ENCODE measurements around the gene SCN5A. TPM values are rescaled to one million over a fixed set of nuclear protein-coding genes. Genes with fewer than 3 reads are reported as not detected.
A peak's percentile ranks its signal among the peaks of the same experiment; 100 is the strongest.

The SCN5A gene
- polyA plus RNA-seq, 1 of the 3 experiments (the other 2 are of a cell fraction), result 0.18 TPM

GRCh38 chr3:38519651-38520050, 129.8 kb downstream of the SCN5A start:
- Histone ChIP-seq H3F3A (replicated peaks; ENCODE audit: insufficient read depth) (peaks cover 13% of the 10 kb centered on the region), H2AFZ (ENCODE audit: low read depth) (no peak overlapping the region), H3K4me3 (ENCODE audit: low read depth in 2 of 2, low read length in 1 of 2) (no peak overlapping the region), H3K79me2 (ENCODE audit: insufficient read depth) (no peaks in the 10 kb centered on the region; the same call in 1 of the 2 replicates), H3K36me3 (replicated peaks in 1 of 2; ENCODE audit: control insufficient read depth in 1 of 2, insufficient read depth in 2 of 2, low read length in 1 of 2) (peaks cover 21 to 33% of the 10 kb centered on the region in 2 experiments), H3K9me2 (no peaks in the 10 kb centered on the region), H4K20me1 (ENCODE audit: insufficient read depth) (peaks cover 3% of the 10 kb centered on the region; the same call in 1 of the 2 replicates), H3K4me1 (ENCODE audit: control insufficient read depth in 1 of 2, insufficient read depth in 2 of 2, low read depth in 1 of 2, low read length in 1 of 2) (peaks cover 0 to 4% of the 10 kb centered on the region in 2 experiments; a peak in 3 of 4 replicates), H3K27ac (ENCODE audit: low read depth in 2 of 2, low read length in 1 of 2) (0 out of 4 replicates have a peak overlapping the region, but pooled peaks of 1 of the 2 experiments have one; percentile 12), H3K9me3 (no peaks in the 10 kb centered on the region), H3K9ac (no peak overlapping the region), H3K27me3 (ENCODE audit: insufficient read depth) (no peaks in the 10 kb centered on the region), H3K4me2 (no peak overlapping the region)
- CTCF ChIA-PET, result interaction anchor here (0.7 to 13.0 kb wide), 12 partner anchors 10 to 324 kb away, joined by 3 to 556 read pairs (median 20); partner anchors contain the start of genes EXOG, SCN5A and XYLB
- DNase-seq, result no peak
- POLR2A ChIA-PET, result no interaction called here
- no peak for TF ChIP-seq EZH2phosphoT487 (IDR thresholded peaks at IDR 0.05; ENCODE audit: borderline replicate concordance, low read depth)
- no peak for TF ChIP-seq TAF1 (IDR thresholded peaks at IDR 0.05; ENCODE audit: borderline replicate concordance, low read depth, low read length)
- no peak for TF ChIP-seq CTCF (IDR thresholded peaks at IDR 0.05)
- TF ChIP-seq GABPA (IDR thresholded peaks at IDR 0.05; ENCODE audit: low read depth), result no peak
- no peak for TF ChIP-seq ZBTB33 (IDR thresholded peaks at IDR 0.05; ENCODE audit: borderline replicate concordance, low read depth)
- TF ChIP-seq EP300 (IDR thresholded peaks at IDR 0.05; ENCODE audit: borderline replicate concordance in 1 of 2, low read depth in 1 of 2, low read length in 1 of 2), result no peak
- no peak for TF ChIP-seq RFX5 (IDR thresholded peaks at IDR 0.05; ENCODE audit: low read length)
- no peak for TF ChIP-seq NRF1 (IDR thresholded peaks at IDR 0.05; ENCODE audit: low read depth, low read length)
- TF ChIP-seq, protein P1, sequence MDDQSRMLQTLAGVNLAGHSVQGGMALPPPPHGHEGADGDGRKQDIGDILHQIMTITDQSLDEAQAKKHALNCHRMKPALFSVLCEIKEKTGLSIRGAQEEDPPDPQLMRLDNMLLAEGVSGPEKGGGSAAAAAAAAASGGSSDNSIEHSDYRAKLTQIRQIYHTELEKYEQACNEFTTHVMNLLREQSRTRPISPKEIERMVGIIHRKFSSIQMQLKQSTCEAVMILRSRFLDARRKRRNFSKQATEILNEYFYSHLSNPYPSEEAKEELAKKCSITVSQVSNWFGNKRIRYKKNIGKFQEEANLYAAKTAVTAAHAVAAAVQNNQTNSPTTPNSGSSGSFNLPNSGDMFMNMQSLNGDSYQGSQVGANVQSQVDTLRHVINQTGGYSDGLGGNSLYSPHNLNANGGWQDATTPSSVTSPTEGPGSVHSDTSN (IDR thresholded peaks at IDR 0.05), result no peak
- no peak for TF ChIP-seq TEAD4 (IDR thresholded peaks at IDR 0.05; ENCODE audit: borderline replicate concordance, insufficient read depth)
- no peak for TF ChIP-seq SMC3 (IDR thresholded peaks at IDR 0.05; ENCODE audit: low read depth, low read length)
- TF ChIP-seq GATA2 (CRISPR knock-in tag; IDR thresholded peaks at IDR 0.05), result no peak
- WGBS (ENCODE audit: low lambda C conversion rate), result 91% methylated on average over 5 of the region's 5 CpGs

Measured in SK-N-SH (cell line).